Calu3 (cell line): ENCODE data around the gene SYT4. TPM values are rescaled to one million over a fixed set of nuclear protein-coding genes. Genes with fewer than 3 reads are reported as not detected.
A peak's percentile ranks its signal among the peaks of the same experiment; 100 is the strongest.
"Not testable (repeated sequence)": the region's sequence is repeated elsewhere in the genome, so short reads cannot be mapped to it uniquely, and the experiment has no call there.

Experiments
- BruUV-seq: library from RNA; stranded (reverse); fragments of 400-500 nt; replicated peaks from 2 replicates; lab custom pipeline; 2021; lab: Mats Ljungman, UMichigan
- CTCF ChIA-PET: fragments of 300-600 bp; sonication (Branson Sonifier 250); formaldehyde crosslinking; loops from one replicate; lab custom pipeline; 2022; ENCODE audit warnings: antibody characterized with exemption; lab: Charles Lee
- DNase-seq: peaks from one replicate; pipeline ENCODE4 v3.0.0; 2022
- H3K27ac Mint-ChIP-seq: one replicate; pipeline ENCODE4 v1.8.0; 2022; ENCODE audit warnings: mixed read lengths; ENCODE audit not compliant: unreplicated experiment
- H3K27me3 Mint-ChIP-seq: one replicate; pipeline ENCODE4 v1.8.0; 2022; ENCODE audit warnings: mixed read lengths; ENCODE audit not compliant: unreplicated experiment
- H3K36me3 Mint-ChIP-seq: one replicate; pipeline ENCODE4 v1.8.0; 2022; ENCODE audit warnings: mild to moderate bottlenecking, moderate library complexity, mixed read lengths; ENCODE audit not compliant: insufficient read depth, unreplicated experiment
- H3K4me1 Mint-ChIP-seq: one replicate; pipeline ENCODE4 v1.8.0; 2022; ENCODE audit warnings: mild to moderate bottlenecking, low read depth, mixed read lengths; ENCODE audit not compliant: unreplicated experiment
- H3K4me3 Mint-ChIP-seq: one replicate; pipeline ENCODE4 v1.8.0; 2022; ENCODE audit warnings: mild to moderate bottlenecking, low read depth, moderate library complexity, mixed read lengths; ENCODE audit not compliant: unreplicated experiment
- H3K9me3 Mint-ChIP-seq: one replicate; pipeline ENCODE4 v1.8.0; 2022; ENCODE audit warnings: low read depth, mixed read lengths; ENCODE audit not compliant: unreplicated experiment
- CTCF ChIP-seq: fragments of 200-600 bp; IDR thresholded peaks from one replicate; pipeline ENCODE4 v1.8.0; 2022; ENCODE audit warnings: antibody characterized with exemption; ENCODE audit not compliant: unreplicated experiment
- intact Hi-C: fragments of 100-400 bp; cut with micrococcal nuclease; formaldehyde crosslinking; loops from one replicate; pipeline ENCODE4 v1.10.0; 2022; ENCODE audit not compliant: unreplicated experiment
- total RNA-seq: library from RNA; stranded (reverse); gene quantifications from 2 replicates; pipeline ENCODE4 v1.2.3, GENCODE V29; 2022

Gene SYT4
- total RNA-seq, 1 experiment from 2014 or later, result not detected

- H3K27ac Mint-ChIP-seq, result no peak overlapping the region
These were observed 32.9 kb upstream of the SYT4 start for GRCh38 chr18:43310239-43310638.

GRCh38 chr18:43303376-43303775 lies 26.1 kb upstream of the SYT4 start:
- DNase-seq, result no peak
- CTCF ChIA-PET, result no interaction called here
- intact Hi-C loops, result no loop called here

More at GRCh38 chr18:43310239-43310638, 32.9 kb upstream of the SYT4 start:
- CTCF ChIA-PET, result no interaction called here
- Mint-ChIP-seq H3K27me3 (no peaks in the 10 kb centered on the region), H3K36me3 (no peaks in the 10 kb centered on the region), H3K9me3 (no peaks in the 10 kb centered on the region), H3K4me3 (no peak overlapping the region), H3K4me1 (no peaks in the 10 kb centered on the region)
- BruUV-seq, result no TSS peak
- no peak for DNase-seq
- TF ChIP-seq CTCF, result no peak
- intact Hi-C loops, result no loop called here

GRCh38 chr18:43286187-43286586 lies 8.9 kb upstream of the SYT4 start:
- H3K27ac Mint-ChIP-seq, H3K4me3 Mint-ChIP-seq, intact Hi-C loops, CTCF ChIA-PET, H3K4me1 Mint-ChIP-seq, H3K9me3 Mint-ChIP-seq, BruUV-seq, DNase-seq, H3K36me3 Mint-ChIP-seq, H3K27me3 Mint-ChIP-seq: not testable (repeated sequence)

More at GRCh38 chr18:43303376-43303775, 26.1 kb upstream of the SYT4 start:
- no peaks in the 10 kb centered on the region for H3K27me3 Mint-ChIP-seq
- BruUV-seq, result no TSS peak
- no peaks in the 10 kb centered on the region for H3K4me1 Mint-ChIP-seq
- no peak overlapping the region for H3K4me3 Mint-ChIP-seq
- no peaks in the 10 kb centered on the region for H3K9me3 Mint-ChIP-seq
- TF ChIP-seq CTCF, result no peak
- no peak overlapping the region for H3K27ac Mint-ChIP-seq
- H3K36me3 Mint-ChIP-seq, result no peaks in the 10 kb centered on the region

GRCh38 chr18:43283299-43283698 lies 6.0 kb upstream of the SYT4 start:
- no peak for TF ChIP-seq CTCF
- no TSS peak for BruUV-seq
- Mint-ChIP-seq H3K4me1 (no peaks in the 10 kb centered on the region), H3K27ac (no peak overlapping the region), H3K9me3 (peaks cover 3% of the 10 kb centered on the region), H3K4me3 (no peak overlapping the region), H3K27me3 (peaks cover 4% of the 10 kb centered on the region), H3K36me3 (no peaks in the 10 kb centered on the region)
- no peak for DNase-seq
- intact Hi-C loops, result no loop called here
- CTCF ChIA-PET, result no interaction called here

GRCh38 chr18:43279015-43279744 lies 1.9 kb upstream of the SYT4 start:
- DNase-seq, result peak; percentile 7
- Mint-ChIP-seq H3K4me3 (no peak overlapping the region), H3K27me3 (peaks cover 18% of the 10 kb centered on the region), H3K36me3 (no peaks in the 10 kb centered on the region), H3K4me1 (no peaks in the 10 kb centered on the region), H3K27ac (no peak overlapping the region), H3K9me3 (no peaks in the 10 kb centered on the region)
- CTCF ChIA-PET, result no interaction called here
- BruUV-seq, result no TSS peak
- no peak for TF ChIP-seq CTCF
- intact Hi-C loops, result loop anchor here (10.0 kb wide), 2 partner anchors 116 to 286 kb away; no protein-coding TSS in a partner anchor
